Measurements from ENCODE around the gene KIF21A.

- no peak for TF ChIP-seq CTCF (IDR thresholded peaks at IDR 0.05)
- no peak for TF ChIP-seq ZFX (IDR thresholded peaks at IDR 0.05; ENCODE audit: borderline replicate concordance)
Observed at GRCh38 chr12:39476894-39477293, 34.0 kb upstream of the KIF21A start.

Measured in 22Rv1 (cell line).